HG03432 (cell line): ENCODE measurements around the gene CYB5RL.
"Not testable (repeated sequence)": the region's sequence is repeated elsewhere in the genome, so short reads cannot be mapped to it uniquely, and the experiment has no call there.

ENCODE experiments used
- ATAC-seq: cut with Tn5 transposase; IDR thresholded peaks from one replicate; pipeline ENCODE4 v1.9.1; 2021; ENCODE audit warnings: mild to moderate bottlenecking, moderate library complexity; ENCODE audit not compliant: unreplicated experiment

CYB5RL gene

DNA sequence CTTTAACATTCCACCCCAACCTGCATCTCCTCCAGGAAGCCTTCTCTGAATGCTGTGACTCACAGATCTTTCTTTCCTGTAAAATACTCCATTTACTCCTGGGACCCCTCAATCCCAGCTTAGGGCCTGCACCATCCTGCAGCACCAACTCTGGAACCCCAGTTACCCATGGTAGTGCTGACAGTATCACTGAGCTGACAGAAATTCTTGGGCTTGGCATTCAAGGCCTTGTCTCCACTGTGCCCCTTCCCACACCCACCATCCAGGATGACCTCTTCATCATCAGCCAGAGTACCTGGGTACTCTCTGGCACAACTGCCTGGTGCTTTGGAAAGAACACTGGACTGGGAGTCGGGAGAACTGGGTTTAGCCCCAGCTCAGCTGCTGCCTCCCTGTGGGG, 8.3 kb downstream of the CYB5RL start:
- ATAC-seq, result no peak

DNA sequence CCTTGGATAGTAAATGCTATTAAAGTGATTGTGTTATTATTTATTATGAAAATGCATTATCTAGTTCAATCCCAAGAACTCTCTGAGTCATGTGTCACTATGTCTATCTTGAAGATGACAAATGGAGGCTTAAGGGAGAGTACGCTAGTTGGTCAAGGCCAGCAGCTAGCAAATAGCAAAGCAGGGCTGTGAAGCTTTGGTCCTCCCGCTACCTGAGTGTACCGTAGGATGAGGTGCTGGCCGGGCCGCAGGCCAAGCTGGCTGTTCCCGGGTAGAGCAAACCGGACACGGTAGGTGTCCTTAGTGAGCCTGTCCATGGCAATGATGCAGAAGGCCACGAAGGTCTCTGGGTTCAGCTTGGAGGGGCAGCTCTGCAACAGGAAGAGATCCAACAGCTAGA, 9.3 kb downstream of the CYB5RL start:
- no peak for ATAC-seq

- ATAC-seq, result no peak
Observed at GRCh38 chr1:54188291-54188690, 11.5 kb downstream of the CYB5RL start.

- no peak for ATAC-seq
Observed at GRCh38 chr1:54186056-54186455, 13.8 kb downstream of the CYB5RL start.

DNA sequence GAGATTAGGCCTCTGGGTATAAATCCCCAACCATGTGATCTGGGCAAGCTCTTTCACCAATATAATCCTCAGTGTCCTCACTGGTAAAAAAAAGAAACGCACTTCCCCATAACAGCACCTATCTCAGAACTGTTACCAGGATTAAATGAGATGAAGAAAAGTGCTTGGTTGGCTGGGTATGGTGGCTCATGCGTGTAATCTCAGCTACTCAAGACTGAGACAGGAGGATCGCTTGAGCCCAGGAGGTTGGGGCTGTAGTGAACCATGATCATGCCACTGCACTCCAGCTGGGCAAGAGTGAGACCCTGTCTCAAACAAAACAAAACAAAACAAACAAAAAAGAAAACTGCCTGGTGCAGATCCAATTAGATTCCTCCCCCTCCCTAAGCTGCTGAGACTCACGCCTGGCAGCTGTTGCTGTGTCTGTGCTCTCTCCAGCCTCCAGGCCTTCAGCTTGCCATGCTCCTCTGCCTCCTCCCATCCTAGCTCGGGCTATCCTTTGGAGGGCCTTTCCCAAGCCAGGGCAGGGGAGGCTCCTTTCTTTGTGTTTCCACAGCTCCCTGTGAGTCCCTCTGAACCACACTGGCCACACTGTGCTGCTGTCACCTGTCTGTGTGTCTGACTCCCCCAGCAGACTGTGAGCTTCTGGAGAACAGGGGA, 19.0 kb downstream of the CYB5RL start:
- no peak for ATAC-seq

DNA sequence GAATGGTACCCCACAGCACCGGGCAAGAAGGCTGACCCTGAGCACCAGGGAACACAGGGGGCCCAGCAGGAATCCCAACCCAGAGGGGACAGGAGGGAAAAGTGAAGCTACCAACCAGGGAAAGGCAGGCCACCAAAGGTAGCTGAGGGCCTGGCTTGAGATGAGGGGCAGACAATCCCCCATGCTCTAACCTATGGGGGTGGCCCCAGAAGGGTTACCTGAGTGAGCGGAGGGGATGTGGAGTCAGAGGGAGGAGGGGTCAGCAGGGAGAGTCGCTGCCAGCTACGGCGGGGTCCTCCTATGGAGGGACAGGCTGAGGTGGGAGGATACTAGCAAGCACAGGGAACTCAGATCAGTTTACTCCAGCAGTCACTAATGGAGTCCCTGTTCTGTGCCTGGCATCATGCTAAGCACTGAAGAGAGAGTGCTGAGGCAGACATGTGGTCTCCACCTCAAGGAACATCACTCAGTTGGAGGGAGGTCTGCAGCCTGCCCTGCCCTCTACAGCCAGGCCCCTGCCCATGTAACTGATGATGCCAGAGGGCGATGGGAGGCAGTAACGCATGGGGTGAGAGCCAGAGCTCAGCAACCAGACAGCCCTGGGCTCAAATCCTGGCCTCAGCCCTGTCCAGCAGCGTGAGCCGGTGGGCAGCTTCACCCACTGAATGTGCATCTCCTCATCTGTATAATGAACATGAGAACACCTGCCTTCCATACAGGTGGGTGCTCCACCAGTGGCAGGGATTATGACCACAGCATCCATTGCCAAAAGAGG, 21.3 kb downstream of the CYB5RL start:
- no peak for ATAC-seq

DNA sequence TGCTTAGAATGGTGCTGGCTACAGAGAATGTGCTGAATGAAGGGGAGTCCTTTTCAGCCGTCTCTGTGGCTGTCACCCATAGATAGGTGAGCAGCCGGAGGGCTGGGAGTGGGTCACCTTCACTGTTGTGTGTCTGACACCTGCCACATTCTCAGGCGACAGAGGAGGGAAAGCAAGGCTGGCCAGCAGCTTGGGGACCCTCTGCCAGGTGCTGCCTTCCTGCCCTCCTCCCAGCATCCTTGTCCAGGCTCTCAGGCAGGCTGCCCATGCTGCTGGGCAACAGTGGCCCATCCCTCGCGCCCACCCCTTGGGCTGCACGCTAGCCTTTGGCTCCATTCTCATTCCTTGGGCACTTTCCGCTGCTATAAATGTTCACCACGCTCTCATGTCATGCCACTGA, 22.1 kb downstream of the CYB5RL start:
- ATAC-seq, result no peak

GRCh38 chr1:54176621-54177327, 23.1 kb downstream of the CYB5RL start:
- no peak for ATAC-seq

- ATAC-seq, result no peak
Observed at GRCh38 chr1:54174106-54174505, 25.7 kb downstream of the CYB5RL start.

GRCh38 chr1:54173681-54174080, 26.1 kb downstream of the CYB5RL start:
- ATAC-seq, result no peak

GRCh38 chr1:54172614-54173599, 26.9 kb downstream of the CYB5RL start:
- ATAC-seq, result no peak

DNA sequence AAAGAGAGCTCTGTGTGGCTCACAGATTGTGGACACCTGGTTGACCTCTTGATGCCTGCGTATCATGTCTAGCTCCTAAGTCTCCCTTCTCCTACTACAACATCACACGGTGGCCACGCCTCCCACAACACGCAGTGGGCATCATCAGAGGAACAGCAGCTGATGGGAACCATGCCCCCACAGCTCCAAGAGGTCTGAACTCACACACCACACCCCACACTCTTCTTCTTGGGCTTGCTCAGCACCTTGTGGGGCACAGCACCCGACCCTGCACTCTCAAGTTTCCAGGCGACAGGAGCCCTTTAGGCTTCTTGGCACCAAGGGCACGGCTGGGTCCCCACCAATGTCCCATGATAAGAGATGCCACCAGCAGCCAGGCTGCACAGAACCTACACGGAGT, 28.2 kb downstream of the CYB5RL start:
- ATAC-seq, result no peak

GRCh38 chr1:54171016-54171415, 28.8 kb downstream of the CYB5RL start:
- ATAC-seq, result no peak

DNA sequence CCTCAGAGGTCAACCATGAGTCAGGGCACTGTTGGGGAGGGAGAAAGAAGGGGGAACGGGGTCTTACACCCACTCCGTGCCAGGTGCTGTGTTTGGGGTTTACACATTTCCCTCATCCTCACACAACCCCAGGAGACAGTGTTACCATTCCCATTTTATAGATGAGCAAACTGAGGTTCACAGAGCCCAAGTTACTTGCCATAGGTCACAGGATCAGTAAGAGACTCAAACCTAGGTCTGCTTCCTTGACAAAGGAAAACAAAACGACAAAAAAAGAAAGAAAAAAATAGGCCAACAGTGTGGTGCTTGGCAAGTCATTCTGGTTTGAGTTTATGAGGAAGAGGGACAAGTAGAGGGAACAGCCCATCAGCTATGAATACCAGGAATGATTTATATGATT, 30.8 kb downstream of the CYB5RL start:
- ATAC-seq, result no peak

GRCh38 chr1:54168206-54168965, 31.4 kb downstream of the CYB5RL start:
- no peak for ATAC-seq

- ATAC-seq, result no peak
Observed at GRCh38 chr1:54167422-54168139, 32.2 kb downstream of the CYB5RL start.

DNA sequence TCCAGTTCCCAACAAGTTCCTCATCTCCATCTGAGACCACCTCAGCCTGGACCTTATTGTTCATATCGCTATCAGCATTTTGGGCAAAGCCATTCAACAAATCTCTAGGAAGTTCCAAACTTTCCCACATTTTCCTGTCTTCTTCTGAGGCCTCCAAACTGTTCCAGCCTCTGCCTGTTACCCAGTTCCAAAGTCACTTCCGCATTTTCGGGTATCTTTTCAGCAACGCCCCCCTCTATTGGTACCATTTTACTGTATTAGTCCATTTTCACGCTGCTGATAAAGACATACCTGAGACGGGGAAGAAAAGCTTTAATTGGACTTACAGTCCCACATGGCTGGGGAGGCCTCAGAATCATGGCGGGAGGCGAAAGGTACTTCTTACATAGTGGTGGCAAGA, 33.5 kb downstream of the CYB5RL start:
- not testable (repeated sequence) for ATAC-seq

DNA sequence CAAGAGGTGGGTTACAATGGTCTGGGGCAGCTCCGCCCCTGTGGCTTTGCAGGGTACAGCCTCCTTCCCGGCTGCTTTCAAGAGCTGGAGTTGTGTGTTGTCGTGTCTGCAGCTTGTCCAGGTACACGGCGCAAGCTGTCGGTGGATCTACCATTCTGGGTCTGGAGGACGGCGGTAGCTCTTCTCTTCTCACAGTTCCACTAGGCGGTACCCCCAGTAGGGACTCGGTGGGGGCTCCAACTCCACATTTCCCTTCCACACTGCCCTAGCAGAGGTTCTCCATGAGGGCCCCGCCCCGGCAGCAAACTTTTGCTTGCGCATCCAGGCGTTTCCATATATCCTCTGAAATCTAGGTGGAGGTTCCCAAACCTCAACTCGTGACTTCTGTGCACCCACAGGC, 34.7 kb downstream of the CYB5RL start:
- no peak for ATAC-seq

DNA sequence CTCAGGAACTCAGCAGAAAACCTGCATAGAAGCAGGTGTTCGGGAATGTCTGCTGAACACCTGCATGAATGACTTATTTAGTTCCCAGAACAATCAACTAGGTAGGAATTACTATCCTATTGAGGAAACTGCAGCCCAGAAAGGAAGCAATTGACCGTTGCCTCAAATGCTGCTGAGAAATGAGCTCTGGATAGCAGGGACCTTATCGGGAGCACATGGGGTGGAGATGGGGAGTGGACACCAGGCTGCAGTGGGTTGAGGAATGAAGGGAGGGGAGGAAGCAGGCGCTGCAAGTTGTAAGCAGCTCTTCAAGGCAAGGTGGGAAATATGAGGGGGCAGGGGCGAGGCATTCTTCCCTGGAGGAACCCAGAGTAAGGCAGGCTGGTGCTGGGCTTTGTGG, 36.3 kb downstream of the CYB5RL start:
- ATAC-seq, result no peak
